Measurements from ENCODE around the gene NXT1.
A peak's percentile ranks its signal among the peaks of the same experiment; 100 is the strongest.

Gene NXT1

GRCh38 chr20:23393996-23394775 lies 43.6 kb downstream of the NXT1 start:
- TF ChIP-seq CTCF (IDR thresholded peaks at IDR 0.05; ENCODE audit: extremely low read depth, missing control alignments) = no peak

GRCh38 chr20:23396950-23397627 lies 46.5 kb downstream of the NXT1 start:
- no peak for TF ChIP-seq CTCF (IDR thresholded peaks at IDR 0.05; ENCODE audit: extremely low read depth, missing control alignments)
- no peak for DNase-seq (ENCODE audit: low spot score)

More at GRCh38 chr20:23393996-23394775, 43.6 kb downstream of the NXT1 start:
- DNase-seq (ENCODE audit: low spot score) = no peak

GRCh38 chr20:23397961-23398360 lies 47.4 kb downstream of the NXT1 start:
- TF ChIP-seq CTCF (IDR thresholded peaks at IDR 0.05; ENCODE audit: extremely low read depth, missing control alignments) = no peak
- DNase-seq (ENCODE audit: low spot score) = no peak

GRCh38 chr20:23399568-23400241 lies 49.1 kb downstream of the NXT1 start:
- no peak for TF ChIP-seq CTCF (IDR thresholded peaks at IDR 0.05; ENCODE audit: extremely low read depth, missing control alignments)
- peak; percentile 22 for DNase-seq (ENCODE audit: low spot score)

- no peak for DNase-seq (ENCODE audit: low spot score)
- no peak for TF ChIP-seq CTCF (IDR thresholded peaks at IDR 0.05; ENCODE audit: extremely low read depth, missing control alignments)
Observed at GRCh38 chr20:23401051-23401450, 50.5 kb downstream of the NXT1 start.

- no peak for DNase-seq (ENCODE audit: low spot score)
- no peak for TF ChIP-seq CTCF (IDR thresholded peaks at IDR 0.05; ENCODE audit: extremely low read depth, missing control alignments)
Observed at GRCh38 chr20:23403751-23404150, 53.2 kb downstream of the NXT1 start.

- no peak for DNase-seq (ENCODE audit: low spot score)
- TF ChIP-seq CTCF (IDR thresholded peaks at IDR 0.05; ENCODE audit: extremely low read depth, missing control alignments) = no peak
Observed at GRCh38 chr20:23404196-23404595, 53.6 kb downstream of the NXT1 start.
